ENCODE measurements around the gene NAPSA.

NAPSA gene
- 0.35 to 1.9 (median 1.2) reads per million in 3 donors for total RNA-seq

DNA sequence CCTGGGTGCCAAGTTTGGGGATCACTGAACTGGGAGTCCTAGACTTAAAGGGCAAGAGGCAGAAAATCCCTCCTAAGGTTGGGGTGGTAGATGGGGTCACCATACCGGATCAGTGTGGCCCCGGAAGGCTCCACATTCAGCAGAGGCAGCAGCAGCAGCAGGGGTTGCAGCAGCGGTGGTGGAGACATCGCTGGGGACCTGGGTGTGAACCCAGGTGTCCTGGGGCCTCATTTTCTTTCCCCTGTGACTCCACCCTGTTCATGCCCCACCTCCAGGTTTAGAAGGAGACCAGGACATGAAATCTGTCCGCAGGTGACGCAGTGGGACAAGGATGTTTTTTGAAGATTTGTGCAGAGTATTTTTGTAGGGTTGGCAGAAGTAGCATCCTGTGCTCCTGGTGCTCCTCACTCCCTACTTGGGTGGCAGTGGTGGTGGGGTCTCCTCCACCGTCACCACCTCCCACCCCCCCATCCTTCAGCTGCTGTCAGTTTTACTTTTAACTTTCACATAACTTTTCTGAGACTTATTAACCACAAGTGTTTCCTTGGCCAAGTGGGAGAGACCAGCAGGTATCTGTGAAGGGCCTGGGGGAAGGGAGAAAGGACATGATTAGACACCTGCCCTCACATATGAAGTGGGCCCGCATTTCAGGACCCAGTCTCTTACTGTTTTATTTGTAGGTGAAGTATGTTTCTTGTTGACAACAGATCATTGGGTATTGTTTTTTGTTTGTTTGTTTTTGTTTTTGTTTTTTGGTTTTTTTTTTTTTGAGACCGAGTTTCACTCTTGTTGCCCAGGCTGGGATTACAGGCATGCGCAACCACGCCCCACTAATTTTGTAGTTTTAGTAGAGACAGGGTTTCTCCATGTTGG, at the start of gene NAPSA:
NAPSA (minus strand) TSS at position 206 of the 873 bp plus-strand sequence; CDS start at position 188, 18 bp downstream.
- peaks cover 10% of the 10 kb centered on the region for H3K4me1 ChIP-seq (ENCODE audit: control insufficient read depth, insufficient read depth, low read length, poor library complexity, severe bottlenecking)
- H3K27ac ChIP-seq (ENCODE audit: insufficient read depth, low read length, poor library complexity, severe bottlenecking), result no peak within 1 kb of the TSS
- no peaks in the 10 kb centered on the region for H3K27me3 ChIP-seq (replicated peaks; ENCODE audit: control insufficient read depth, insufficient read depth, low read length, poor library complexity, severe bottlenecking)
- no peak for DNase-seq
- no peaks in the 10 kb centered on the region for H3K9me3 ChIP-seq (ENCODE audit: control insufficient read depth, low read length)
- no peak within 1 kb of the TSS for H3K4me3 ChIP-seq (ENCODE audit: insufficient read depth, low read depth, low read length, poor library complexity, severe bottlenecking)
- H3K36me3 ChIP-seq (ENCODE audit: control insufficient read depth, insufficient read depth, low read length), result no peaks in the 10 kb centered on the region

DNA sequence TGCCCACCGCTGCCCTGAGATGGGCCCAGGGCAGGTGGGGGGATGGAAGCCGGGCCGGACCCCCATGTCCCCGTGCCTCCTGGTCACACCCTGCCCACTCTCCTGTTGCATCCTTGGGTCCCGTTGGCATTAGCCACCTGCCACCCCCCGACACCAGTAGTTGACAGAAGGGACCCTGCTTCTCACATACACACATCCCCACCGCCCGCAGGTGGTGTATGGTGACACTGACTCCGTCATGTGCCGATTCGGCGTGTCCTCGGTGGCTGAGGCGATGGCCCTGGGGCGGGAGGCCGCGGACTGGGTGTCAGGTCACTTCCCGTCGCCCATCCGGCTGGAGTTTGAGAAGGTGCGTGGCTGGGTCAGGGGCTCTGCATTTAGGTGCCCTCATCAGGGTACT, 48.1 kb upstream of the NAPSA start:
- Histone ChIP-seq H3K4me3 (ENCODE audit: insufficient read depth, low read depth, low read length, poor library complexity, severe bottlenecking) (no peak overlapping the region), H3K27ac (ENCODE audit: insufficient read depth, low read length, poor library complexity, severe bottlenecking) (no peak overlapping the region), H3K9me3 (ENCODE audit: control insufficient read depth, low read length) (no peaks in the 10 kb centered on the region), H3K27me3 (replicated peaks; ENCODE audit: control insufficient read depth, insufficient read depth, low read length, poor library complexity, severe bottlenecking) (peaks cover 1% of the 10 kb centered on the region), H3K4me1 (ENCODE audit: control insufficient read depth, insufficient read depth, low read length, poor library complexity, severe bottlenecking) (no peaks in the 10 kb centered on the region), H3K36me3 (ENCODE audit: control insufficient read depth, insufficient read depth, low read length) (no peaks in the 10 kb centered on the region)
- no peak for DNase-seq

DNA sequence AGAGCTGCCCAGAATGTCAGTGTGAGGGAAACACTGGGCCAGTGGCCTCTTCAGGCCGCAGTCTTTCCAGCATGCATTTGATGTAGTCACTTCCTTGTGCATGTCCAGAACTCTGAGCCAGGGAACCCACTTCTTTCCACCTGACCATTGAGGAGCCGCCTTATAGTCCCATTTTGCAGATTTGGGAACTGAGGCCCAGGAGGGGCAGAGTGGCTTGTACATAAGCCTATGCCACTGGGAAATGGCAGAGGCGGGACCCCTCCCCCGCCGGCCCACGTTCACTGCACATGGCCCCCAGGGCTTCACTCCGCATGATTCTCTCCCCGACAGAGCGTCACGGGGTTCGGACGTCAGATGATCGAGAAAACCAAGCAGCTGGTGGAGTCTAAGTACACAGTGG, 47.7 kb upstream of the NAPSA start:
- no peaks in the 10 kb centered on the region for H3K4me1 ChIP-seq (ENCODE audit: control insufficient read depth, insufficient read depth, low read length, poor library complexity, severe bottlenecking)
- H3K27ac ChIP-seq (ENCODE audit: insufficient read depth, low read length, poor library complexity, severe bottlenecking), result no peak overlapping the region
- H3K9me3 ChIP-seq (ENCODE audit: control insufficient read depth, low read length), result no peaks in the 10 kb centered on the region
- no peaks in the 10 kb centered on the region for H3K27me3 ChIP-seq (replicated peaks; ENCODE audit: control insufficient read depth, insufficient read depth, low read length, poor library complexity, severe bottlenecking)
- no peak overlapping the region for H3K4me3 ChIP-seq (ENCODE audit: insufficient read depth, low read depth, low read length, poor library complexity, severe bottlenecking)
- no peaks in the 10 kb centered on the region for H3K36me3 ChIP-seq (ENCODE audit: control insufficient read depth, insufficient read depth, low read length)
- DNase-seq, result no peak

- Histone ChIP-seq H3K4me3 (ENCODE audit: insufficient read depth, low read depth, low read length, poor library complexity, severe bottlenecking) (no peak overlapping the region), H3K36me3 (ENCODE audit: control insufficient read depth, insufficient read depth, low read length) (no peaks in the 10 kb centered on the region)
Observed at GRCh38 chr19:50412419-50412818, 47.0 kb upstream of the NAPSA start.

DNA sequence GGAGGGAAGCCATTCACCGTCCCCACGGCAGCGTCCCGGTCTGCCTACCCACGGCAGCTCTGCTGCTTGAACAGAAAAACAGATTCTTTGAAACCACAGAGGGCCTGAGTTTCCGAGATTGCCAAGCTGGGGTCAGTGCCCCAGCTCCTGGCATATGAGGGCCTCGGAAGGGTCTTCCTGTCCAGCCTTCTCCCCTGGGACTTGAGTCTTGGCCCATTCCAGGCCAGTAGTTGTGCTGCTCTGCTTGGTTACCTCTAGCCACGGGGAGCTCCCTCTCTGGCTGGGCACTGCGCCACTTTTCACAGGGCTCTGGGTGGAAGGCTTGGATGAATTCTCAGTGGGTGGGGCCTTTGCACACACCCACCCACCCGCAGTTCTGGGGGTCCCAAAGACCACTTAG, 44.7 kb upstream of the NAPSA start:
- no peaks in the 10 kb centered on the region for H3K9me3 ChIP-seq (ENCODE audit: control insufficient read depth, low read length)
- no peaks in the 10 kb centered on the region for H3K27me3 ChIP-seq (replicated peaks; ENCODE audit: control insufficient read depth, insufficient read depth, low read length, poor library complexity, severe bottlenecking)
- peaks cover 6% of the 10 kb centered on the region for H3K36me3 ChIP-seq (ENCODE audit: control insufficient read depth, insufficient read depth, low read length)
- no peaks in the 10 kb centered on the region for H3K4me1 ChIP-seq (ENCODE audit: control insufficient read depth, insufficient read depth, low read length, poor library complexity, severe bottlenecking)
- DNase-seq, result no peak
- no peak overlapping the region for H3K27ac ChIP-seq (ENCODE audit: insufficient read depth, low read length, poor library complexity, severe bottlenecking)
- H3K4me3 ChIP-seq (ENCODE audit: insufficient read depth, low read depth, low read length, poor library complexity, severe bottlenecking), result no peak overlapping the region

More at GRCh38 chr19:50412419-50412818, 47.0 kb upstream of the NAPSA start:
- H3K27me3 ChIP-seq (replicated peaks; ENCODE audit: control insufficient read depth, insufficient read depth, low read length, poor library complexity, severe bottlenecking), result no peaks in the 10 kb centered on the region
- no peaks in the 10 kb centered on the region for H3K4me1 ChIP-seq (ENCODE audit: control insufficient read depth, insufficient read depth, low read length, poor library complexity, severe bottlenecking)
- H3K9me3 ChIP-seq (ENCODE audit: control insufficient read depth, low read length), result no peaks in the 10 kb centered on the region
- no peak overlapping the region for H3K27ac ChIP-seq (ENCODE audit: insufficient read depth, low read length, poor library complexity, severe bottlenecking)
- DNase-seq, result no peak

- no peak overlapping the region for H3K4me3 ChIP-seq (ENCODE audit: insufficient read depth, low read depth, low read length, poor library complexity, severe bottlenecking)
- DNase-seq, result no peak
- peaks cover 6% of the 10 kb centered on the region for H3K36me3 ChIP-seq (ENCODE audit: control insufficient read depth, insufficient read depth, low read length)
- H3K27me3 ChIP-seq (replicated peaks; ENCODE audit: control insufficient read depth, insufficient read depth, low read length, poor library complexity, severe bottlenecking), result no peaks in the 10 kb centered on the region
- no peak overlapping the region for H3K27ac ChIP-seq (ENCODE audit: insufficient read depth, low read length, poor library complexity, severe bottlenecking)
- H3K9me3 ChIP-seq (ENCODE audit: control insufficient read depth, low read length), result no peaks in the 10 kb centered on the region
- H3K4me1 ChIP-seq (ENCODE audit: control insufficient read depth, insufficient read depth, low read length, poor library complexity, severe bottlenecking), result no peaks in the 10 kb centered on the region
Observed at GRCh38 chr19:50409347-50409746, 43.9 kb upstream of the NAPSA start.

DNA sequence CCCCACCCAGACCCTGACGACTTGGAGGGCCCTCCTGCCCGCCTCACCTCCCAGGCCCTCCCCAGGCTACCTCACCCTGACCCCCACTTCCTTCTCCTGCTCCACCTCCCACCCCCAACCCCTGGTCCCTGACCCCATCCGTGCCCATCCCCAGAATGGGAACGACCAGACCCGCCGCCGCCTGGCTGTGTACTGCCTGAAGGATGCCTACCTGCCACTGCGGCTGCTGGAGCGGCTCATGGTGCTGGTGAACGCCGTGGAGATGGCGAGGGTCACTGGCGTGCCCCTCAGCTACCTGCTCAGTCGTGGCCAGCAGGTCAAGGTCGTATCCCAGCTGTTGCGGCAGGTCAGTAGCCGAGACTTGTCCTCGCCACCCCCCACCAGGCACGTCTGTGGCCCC, 41.4 kb upstream of the NAPSA start:
- no peak overlapping the region for H3K4me3 ChIP-seq (ENCODE audit: insufficient read depth, low read depth, low read length, poor library complexity, severe bottlenecking)
- DNase-seq, result no peak
- no peaks in the 10 kb centered on the region for H3K27me3 ChIP-seq (replicated peaks; ENCODE audit: control insufficient read depth, insufficient read depth, low read length, poor library complexity, severe bottlenecking)
- H3K4me1 ChIP-seq (ENCODE audit: control insufficient read depth, insufficient read depth, low read length, poor library complexity, severe bottlenecking), result no peaks in the 10 kb centered on the region
- H3K9me3 ChIP-seq (ENCODE audit: control insufficient read depth, low read length), result no peaks in the 10 kb centered on the region
- H3K27ac ChIP-seq (ENCODE audit: insufficient read depth, low read length, poor library complexity, severe bottlenecking), result no peak overlapping the region
- H3K36me3 ChIP-seq (ENCODE audit: control insufficient read depth, insufficient read depth, low read length), result peaks cover 10% of the 10 kb centered on the region

DNA sequence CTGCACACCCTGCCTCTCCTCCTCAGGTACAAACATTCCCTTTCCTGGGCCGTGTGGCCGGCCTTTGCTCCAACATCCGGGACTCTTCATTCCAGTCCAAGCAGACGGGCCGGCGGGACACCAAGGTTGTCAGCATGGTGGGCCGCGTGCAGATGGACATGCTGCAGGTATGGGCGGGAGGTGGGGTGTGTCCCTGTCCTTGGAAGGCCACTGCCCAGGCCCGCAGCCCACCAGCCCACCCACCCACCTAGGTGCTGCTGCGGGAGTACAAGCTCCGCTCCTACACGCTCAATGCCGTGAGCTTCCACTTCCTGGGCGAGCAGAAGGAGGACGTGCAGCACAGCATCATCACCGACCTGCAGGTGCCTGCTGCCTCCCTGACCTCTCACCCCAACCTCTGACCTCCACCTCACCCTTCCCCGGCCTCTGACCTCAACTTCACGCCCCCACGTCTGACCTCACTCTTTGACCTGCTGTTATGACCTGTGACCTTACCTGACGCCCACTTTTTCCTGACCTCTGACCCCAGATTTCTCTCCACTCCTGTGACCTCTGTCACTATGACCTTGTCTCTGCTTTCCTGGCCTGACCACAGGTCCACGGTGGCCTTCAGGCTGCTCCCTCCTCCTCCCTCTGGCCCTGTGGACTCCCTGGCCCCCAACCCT, 40.8 kb upstream of the NAPSA start:
- H3K36me3 ChIP-seq (ENCODE audit: control insufficient read depth, insufficient read depth, low read length), result peaks cover 10% of the 10 kb centered on the region
- no peaks in the 10 kb centered on the region for H3K4me1 ChIP-seq (ENCODE audit: control insufficient read depth, insufficient read depth, low read length, poor library complexity, severe bottlenecking)
- no peak overlapping the region for H3K4me3 ChIP-seq (ENCODE audit: insufficient read depth, low read depth, low read length, poor library complexity, severe bottlenecking)
- no peak overlapping the region for H3K27ac ChIP-seq (ENCODE audit: insufficient read depth, low read length, poor library complexity, severe bottlenecking)
- no peaks in the 10 kb centered on the region for H3K9me3 ChIP-seq (ENCODE audit: control insufficient read depth, low read length)
- H3K27me3 ChIP-seq (replicated peaks; ENCODE audit: control insufficient read depth, insufficient read depth, low read length, poor library complexity, severe bottlenecking), result no peaks in the 10 kb centered on the region
- DNase-seq, result no peak

GRCh38 chr19:50402544-50403301, 37.3 kb upstream of the NAPSA start:
- Histone ChIP-seq H3K36me3 (ENCODE audit: control insufficient read depth, insufficient read depth, low read length) (peaks cover 10% of the 10 kb centered on the region), H3K4me3 (ENCODE audit: insufficient read depth, low read depth, low read length, poor library complexity, severe bottlenecking) (no peak overlapping the region), H3K27ac (ENCODE audit: insufficient read depth, low read length, poor library complexity, severe bottlenecking) (no peak overlapping the region), H3K4me1 (ENCODE audit: control insufficient read depth, insufficient read depth, low read length, poor library complexity, severe bottlenecking) (no peaks in the 10 kb centered on the region), H3K27me3 (replicated peaks; ENCODE audit: control insufficient read depth, insufficient read depth, low read length, poor library complexity, severe bottlenecking) (no peaks in the 10 kb centered on the region), H3K9me3 (ENCODE audit: control insufficient read depth, low read length) (no peaks in the 10 kb centered on the region)
- no peak for DNase-seq
